A549 (cell line): ENCODE results near the gene RGL1.

ENCODE experiments used
- PBX3 ChIP-seq: IDR thresholded peaks from 2 replicates; pipeline ENCODE4 v1.6.1; 2012
- RCOR1 ChIP-seq: fragments of 150-350 bp; IDR thresholded peaks from 2 replicates; pipeline ENCODE4 v1.6.1; 2014; ENCODE audit warnings: antibody characterized with exemption, low read length, low read depth
- TF ChIP-seq, protein P1 (sequence below): fragments of >200 bp; sonication (Bioruptor Twin); formaldehyde crosslinking; IDR thresholded peaks from 3 replicates; pipeline ENCODE4 v1.5.1; 2016

- TF ChIP-seq, protein P1, sequence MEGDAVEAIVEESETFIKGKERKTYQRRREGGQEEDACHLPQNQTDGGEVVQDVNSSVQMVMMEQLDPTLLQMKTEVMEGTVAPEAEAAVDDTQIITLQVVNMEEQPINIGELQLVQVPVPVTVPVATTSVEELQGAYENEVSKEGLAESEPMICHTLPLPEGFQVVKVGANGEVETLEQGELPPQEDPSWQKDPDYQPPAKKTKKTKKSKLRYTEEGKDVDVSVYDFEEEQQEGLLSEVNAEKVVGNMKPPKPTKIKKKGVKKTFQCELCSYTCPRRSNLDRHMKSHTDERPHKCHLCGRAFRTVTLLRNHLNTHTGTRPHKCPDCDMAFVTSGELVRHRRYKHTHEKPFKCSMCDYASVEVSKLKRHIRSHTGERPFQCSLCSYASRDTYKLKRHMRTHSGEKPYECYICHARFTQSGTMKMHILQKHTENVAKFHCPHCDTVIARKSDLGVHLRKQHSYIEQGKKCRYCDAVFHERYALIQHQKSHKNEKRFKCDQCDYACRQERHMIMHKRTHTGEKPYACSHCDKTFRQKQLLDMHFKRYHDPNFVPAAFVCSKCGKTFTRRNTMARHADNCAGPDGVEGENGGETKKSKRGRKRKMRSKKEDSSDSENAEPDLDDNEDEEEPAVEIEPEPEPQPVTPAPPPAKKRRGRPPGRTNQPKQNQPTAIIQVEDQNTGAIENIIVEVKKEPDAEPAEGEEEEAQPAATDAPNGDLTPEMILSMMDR = no peak
- no peak for TF ChIP-seq RCOR1
- no peak for TF ChIP-seq PBX3
These were observed 39.9 kb downstream of the RGL1 start for GRCh38 chr1:183844806-183845205.
